HepG2 (cell line): ENCODE data around the gene JAG1.

Experiments
- NFE2L1 ChIP-seq: sonication (generic); formaldehyde crosslinking; IDR thresholded peaks from 2 replicates; pipeline ENCODE4 v1.4.0; 2020; ENCODE audit warnings: missing genetic modification reagents, mild to moderate bottlenecking, borderline replicate concordance
- RELA ChIP-seq: sonication (generic); formaldehyde crosslinking; IDR thresholded peaks from 2 replicates; pipeline ENCODE4 v1.4.0; 2020; ENCODE audit warnings: missing genetic modification reagents

GRCh38 chr20:10673176-10673841 is 490 bp downstream of the JAG1 start:
- no peak for TF ChIP-seq RELA
- no peak for TF ChIP-seq NFE2L1 (CRISPR knock-in tag)
